Heart left ventricle (tissue), 13 donors: Measurements from ENCODE around the gene CHRNE.

ENCODE experiments used
- CTCF ChIP-seq, 12 donors: fragments of 200-600 bp; sonication (generic) in 4 of 12; IDR thresholded peaks; one replicate each; pipeline versions ENCODE4 v1.5.0 to v1.8.0; 2018 to 2022; ENCODE audit warnings: antibody characterized with exemption in 12 of 12, mild to moderate bottlenecking in 5 of 12
- POLR2A ChIP-seq, 2 donors: fragments of 450-650 bp; IDR thresholded peaks; one replicate each; pipeline ENCODE4 v1.6.1; 2017; ENCODE audit warnings: antibody characterized with exemption in 2 of 2, mild to moderate bottlenecking in 2 of 2, moderate library complexity in 2 of 2
- donor health status: ischemic (EF 13 %, LVEDD 7.1; RV severe dilation, severe dysfunction).
- donor health status: DM: no; HTN: yes; CAD: no.
- donor health status: DM: no; HTN: no; CAD: no.
- donor health status: ischemic (EF 25% LVEDD 6.9; RV normal size, moderate dysfunction).
- donor health status: ischemic (EF 25% LVEDD 5.7; RV mildly dilated, moderate dysfunction).
- donor health status: ischemic (EF 35%, LVEDD 5.7; RV mildly dilated, moderate dysfunction).
- donor health status: nonischemic (EF 11% LVEDD 7.7; RV severe dilation, severe dysfunction).
- donor health status: DM: yes; HTN: yes; CAD: no.
- donor health status: PGD.
- donor health status: ischemic (EF 29% LVEDD 5.4; RV normal size, mild dysfunction).
- donor health status: nonischemic (EF 23%, LVEDD 6.1; RV moderate dilation, normal function).

GRCh38 chr17:4947411-4948165 lies 44.7 kb upstream of the CHRNE start:
- TF ChIP-seq CTCF (IDR thresholded peaks at IDR 0.05) (no peak), POLR2A (IDR thresholded peaks at IDR 0.05) (no peak)
